Stimulated activated CD4-positive, alpha-beta T cell treated with anti-CD3 and anti-CD28 coated beads, Interleukin-2, amount 100 ng/mL, for 4 hours (primary cell): Measurements from ENCODE around the gene SCYL1.
"Not testable (repeated sequence)": the region's sequence is repeated elsewhere in the genome, so short reads cannot be mapped to it uniquely, and the experiment has no call there.

Experiments used
- DNase-seq: peaks from one replicate; pipeline ENCODE4 v3.0.0-alpha.2; 2020; ENCODE audit warnings: low read depth

Gene SCYL1

DNA sequence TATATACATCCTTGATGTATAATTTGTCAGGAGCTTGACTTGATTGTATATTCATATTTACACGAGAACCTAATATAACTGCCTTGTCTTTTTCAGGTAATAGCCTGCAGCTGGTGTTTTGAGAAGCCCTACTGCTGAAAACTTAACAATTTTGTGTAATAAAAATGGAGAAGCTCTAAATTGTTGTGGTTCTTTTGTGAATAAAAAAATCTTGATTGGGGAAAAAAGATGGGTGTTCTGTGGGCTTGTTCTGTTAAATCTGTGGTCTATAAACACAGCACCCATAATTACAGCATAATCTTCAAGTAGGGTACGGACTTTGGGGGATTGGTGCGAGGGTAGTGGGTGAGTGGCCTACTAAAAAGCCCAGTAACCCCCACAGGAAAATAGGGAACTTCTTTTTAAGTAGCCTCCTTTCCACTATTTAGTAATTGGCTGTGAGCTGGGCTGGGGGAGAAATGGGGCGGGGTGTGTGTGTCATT is 18.6 kb upstream of the SCYL1 start:
- DNase-seq = no peak

DNA sequence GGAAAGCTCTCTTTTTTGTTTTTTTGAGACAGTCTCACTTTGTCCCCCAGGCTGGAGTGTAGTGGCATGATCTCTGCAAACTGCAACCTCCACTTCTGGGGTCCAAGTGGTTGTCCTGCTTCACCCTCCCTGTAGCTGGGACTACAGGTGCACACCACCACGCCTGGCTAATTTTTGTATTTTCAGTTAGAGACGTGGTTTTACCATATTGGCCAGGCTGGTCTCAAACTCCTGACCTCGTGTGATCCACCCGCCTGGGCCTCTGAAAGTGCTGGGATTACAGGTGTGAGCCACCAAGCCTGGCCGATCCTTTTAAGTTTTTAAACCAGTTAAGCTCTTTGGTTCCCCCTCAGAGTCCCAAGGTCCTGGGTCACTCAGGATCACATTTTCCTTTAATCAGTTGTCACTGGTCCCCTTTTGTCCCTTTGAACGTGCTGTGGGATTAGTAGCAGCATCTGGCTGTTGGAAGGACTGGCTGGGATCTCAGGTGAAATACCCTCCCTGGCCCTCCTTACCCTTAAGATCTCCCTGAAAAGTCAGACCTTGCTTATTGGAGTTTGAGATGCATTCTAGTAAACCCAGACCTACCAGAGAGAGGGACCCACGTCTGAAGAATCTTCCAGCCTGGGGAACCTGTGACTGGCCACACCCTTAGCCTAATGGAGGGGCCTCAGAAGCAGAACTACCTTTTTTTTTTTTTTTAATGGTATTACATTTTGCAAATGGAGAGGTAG is 17.9 kb upstream of the SCYL1 start:
- no peak for DNase-seq

DNA sequence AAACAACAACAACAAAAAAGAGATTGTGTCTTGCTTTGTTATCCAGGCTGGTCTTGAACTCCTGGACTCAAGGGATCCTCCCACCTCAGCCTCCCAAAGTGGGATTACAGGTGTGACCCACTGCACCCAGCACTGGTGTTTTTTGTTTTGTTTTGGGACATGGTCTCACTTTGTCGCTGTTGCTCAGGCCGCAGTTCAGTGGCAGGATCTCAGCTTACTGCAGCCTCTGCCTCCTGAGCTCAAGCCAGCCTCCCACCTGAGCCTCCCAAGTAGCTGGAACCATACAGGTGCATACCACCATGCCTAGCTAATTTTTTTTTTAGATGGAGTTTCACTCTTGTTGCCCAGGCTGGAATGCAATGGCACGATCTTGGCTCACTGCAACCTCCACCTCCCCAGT is 12.6 kb upstream of the SCYL1 start:
- not testable (repeated sequence) for DNase-seq

DNA sequence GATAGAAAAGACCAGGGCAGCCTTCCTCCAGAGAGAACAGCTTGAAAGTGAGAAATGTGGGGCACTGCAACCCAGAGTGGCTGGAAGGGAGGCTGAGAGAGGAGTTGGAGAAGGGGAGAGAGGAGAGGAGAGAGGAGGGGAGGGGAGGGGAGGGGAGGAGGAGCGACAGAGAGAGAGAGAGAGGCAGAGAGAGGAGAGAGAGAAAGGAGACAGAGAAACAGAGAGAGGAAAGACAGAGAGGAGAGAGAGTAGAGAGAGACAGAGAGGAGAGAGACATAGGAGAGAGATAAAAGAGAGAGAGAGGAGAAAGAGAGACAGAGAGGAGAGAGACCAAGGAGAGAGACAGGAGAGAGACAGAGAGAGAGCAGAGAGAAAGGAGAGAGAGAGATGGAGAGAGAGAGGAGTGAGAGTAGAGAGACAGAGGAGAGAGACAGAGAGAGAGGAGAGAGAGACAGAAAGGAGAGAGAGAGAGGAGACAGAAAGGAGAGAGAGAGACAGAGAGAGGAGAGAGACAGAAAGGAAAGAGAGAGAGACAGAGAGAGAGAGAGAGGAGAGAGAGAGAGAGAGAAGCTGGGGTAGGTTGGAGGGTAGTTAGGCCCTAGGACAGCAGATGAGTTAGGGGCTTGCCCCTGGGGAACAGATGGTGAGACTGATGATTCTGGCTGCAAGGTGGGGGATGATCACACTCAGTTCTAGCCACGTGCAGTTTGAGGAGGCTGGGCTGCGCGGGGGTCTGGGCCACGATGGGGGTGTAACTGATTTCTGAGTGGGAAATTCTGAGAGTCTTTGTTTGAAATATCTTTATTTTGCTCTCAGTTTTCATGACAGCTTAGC is 8.5 kb upstream of the SCYL1 start:
- DNase-seq = no peak

DNA sequence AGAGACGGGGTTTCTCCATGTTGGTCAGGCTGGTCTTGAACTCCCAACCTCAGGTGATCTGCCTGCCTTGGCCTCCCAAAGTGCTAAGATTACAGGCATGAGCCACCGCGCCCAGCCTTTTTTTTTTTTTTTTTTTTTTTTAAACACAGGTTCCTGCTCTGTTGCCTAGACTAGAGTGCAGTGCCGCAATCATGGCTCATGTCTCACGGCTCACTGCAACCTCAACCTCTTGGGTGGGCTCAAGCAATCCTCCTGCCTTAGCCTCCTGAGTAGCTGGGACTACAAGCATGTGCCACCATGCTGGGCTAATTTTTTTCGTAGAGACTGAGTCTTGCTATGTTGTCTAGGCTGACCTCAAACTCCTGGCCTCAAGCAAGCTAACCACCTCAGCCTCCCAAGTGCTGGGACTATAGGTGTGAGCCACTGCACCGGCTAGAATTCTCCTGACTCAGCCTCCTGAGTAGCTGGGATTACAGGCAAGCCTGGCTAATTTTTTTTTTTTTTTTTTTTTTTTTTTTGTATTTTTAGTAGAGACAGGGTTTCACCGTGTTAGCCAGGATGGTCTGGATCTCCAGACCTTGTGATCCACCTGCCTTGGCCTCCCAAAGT is 5.8 kb upstream of the SCYL1 start:
- DNase-seq = not testable (repeated sequence)

DNA sequence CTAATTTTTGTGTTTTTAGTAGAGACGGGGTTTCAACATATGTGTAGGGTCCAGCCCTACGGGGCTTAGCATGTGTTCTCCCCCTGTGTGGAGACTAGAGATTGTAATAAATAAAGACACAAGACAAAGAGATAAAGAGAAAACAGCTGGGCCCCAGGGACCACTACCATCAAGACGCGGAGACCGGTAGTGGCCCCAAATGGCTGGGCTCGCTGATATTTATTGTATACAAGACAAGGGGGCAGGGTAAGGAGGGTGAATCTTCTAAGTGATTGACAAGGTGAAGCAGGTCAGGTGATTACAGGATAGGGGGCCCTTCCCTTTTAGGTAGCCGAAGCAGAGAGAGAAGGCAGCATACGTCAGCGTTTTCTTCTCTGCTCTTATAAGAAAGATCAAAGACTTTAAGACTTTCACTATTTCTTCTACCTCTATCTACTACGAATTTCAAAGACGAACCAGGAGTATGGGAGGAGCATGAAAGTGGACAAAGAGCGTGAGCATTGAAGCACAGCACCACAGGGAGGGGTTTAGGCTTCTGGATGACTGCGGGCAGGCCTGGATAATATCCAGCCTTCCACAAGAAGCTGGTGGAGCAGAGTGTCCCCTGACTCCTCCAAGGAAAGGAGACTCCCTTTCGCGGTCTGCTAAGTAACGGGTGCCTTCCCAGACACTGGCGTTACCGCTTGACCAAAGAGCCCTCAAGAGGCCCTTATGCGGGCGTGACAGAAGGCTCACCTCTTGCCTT is 2.9 kb upstream of the SCYL1 start:
- not testable (repeated sequence) for DNase-seq

DNA sequence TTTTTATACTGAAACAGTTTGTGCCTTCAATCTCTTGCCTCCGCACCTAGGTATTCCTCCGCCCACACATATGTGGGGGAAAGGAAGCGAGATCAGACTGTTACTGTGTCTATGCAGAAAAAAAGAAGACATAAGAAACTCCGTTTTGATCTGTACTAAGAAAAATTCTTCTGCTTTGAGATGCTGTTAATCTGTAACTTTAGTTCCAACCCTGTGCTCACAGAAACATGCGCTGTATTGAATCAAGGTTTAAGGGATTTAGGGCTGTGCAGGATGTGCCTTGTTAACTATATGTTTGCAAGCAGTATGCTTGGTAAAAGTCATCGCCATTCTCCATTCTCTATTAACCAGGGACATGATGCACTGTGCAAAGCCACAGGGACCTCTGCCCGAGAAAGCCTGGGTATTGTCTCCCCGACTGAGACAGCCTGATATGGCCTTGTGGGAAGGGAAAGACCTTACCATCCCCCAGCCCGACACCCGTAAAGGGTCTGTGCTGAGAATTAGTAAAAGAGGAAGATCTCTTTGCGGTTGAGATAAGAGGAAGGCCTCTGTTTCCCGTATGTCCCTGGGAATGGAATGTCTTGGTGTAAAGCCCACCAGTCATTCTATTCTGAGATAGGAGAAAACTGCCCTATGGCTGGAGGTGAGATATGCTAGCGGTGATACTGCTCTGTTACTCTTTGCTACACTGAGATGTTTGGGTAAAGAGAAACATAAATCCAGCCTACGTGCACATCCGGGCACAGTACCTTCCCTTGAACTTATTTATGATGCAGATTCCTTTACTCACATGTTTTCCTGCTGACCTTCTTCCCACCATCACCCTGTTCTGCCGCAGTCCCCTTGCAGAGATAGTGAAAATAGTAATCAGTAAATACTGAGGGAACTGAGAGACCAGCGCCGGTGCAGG is 1.9 kb upstream of the SCYL1 start:
- DNase-seq = peak; percentile 55

DNA sequence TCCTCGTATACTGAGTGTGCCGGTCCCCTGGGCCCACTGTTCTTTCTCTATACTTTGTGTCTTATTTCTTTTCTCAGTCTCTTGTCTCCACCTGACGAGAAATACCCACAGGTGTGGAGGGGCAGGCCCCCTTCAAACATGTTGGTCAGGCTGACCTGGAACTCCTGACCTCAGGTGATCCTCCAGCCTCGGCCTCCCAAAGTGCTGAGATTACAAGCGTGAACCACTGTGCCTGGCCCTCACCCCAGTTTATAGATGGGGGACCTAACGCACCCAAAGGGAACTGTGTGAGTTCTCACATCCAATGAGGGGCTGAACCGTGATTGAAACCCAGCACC is 1.3 kb upstream of the SCYL1 start:
- not testable (repeated sequence) for DNase-seq

DNA sequence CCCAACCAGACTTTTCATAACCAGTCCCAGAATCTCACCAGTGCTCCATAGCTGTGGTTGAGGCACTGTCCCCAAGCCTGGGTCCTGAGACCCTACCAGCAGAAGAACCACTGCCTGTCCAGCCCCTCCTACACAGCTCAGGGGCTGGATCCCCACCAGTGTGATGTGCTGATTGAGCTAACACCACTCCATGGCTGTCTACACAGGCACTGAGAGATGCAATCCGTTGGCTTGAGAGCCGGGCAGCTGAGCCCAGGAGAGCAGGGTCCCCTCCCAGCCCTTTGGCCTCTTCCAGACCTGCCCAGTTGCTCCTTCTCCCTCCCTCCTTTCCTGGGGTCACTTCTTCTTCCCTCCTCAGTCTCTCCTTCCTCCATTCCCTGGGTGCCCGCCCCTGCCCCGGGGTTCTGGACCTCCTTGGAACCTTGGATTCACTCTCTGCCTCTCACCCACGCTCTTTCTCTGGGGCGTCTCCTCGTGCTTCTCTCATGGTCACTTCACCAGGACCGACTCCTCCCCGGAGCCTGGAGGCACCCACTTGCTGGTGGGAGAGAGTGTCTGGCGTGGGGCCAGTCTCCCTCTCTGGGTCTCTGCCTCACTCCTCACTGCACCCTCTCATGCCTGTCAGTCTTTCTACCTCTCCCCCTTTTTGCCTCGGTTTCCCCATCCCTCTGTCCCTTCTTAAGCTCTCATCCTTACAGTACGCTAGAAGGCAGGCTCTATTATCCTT is 706 bp upstream of the SCYL1 start:
- DNase-seq = no peak

DNA sequence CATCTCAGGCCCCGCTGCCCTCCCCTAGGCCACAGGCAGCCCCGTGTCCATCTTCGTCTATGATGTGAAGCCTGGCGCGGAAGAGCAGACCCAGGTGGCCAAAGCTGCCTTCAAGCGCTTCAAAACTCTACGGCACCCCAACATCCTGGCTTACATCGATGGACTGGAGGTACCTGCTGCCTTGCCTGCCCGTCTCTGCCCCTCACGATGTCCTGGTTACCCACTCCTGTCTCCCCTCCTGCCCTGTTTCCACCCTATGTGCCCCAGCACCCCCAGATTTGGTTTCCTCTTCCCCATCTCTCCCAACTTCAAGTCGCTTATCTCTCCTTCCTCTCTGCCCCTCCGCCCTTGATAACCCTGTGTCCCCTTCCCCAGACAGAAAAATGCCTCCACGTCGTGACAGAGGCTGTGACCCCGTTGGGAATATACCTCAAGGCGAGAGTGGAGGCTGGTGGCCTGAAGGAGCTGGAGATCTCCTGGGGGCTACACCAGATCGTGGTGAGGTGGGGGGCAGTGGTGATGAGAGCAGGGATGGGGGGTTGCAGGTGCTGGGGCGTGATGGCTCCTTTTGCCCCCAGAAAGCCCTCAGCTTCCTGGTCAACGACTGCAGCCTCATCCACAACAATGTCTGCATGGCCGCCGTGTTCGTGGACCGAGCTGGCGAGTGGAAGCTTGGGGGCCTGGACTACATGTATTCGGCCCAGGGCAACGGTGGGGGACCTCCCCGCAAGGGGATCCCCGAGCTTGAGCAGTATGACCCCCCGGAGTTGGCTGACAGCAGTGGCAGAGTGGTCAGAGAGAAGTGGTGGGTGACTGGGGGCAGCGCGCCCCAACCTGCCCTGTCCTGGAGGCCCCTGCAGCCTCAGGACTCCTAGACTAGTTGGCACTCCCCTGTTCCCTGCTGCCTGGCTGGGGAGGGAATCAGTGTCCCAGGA is 930 bp downstream of the SCYL1 start:
- no peak for DNase-seq

DNA sequence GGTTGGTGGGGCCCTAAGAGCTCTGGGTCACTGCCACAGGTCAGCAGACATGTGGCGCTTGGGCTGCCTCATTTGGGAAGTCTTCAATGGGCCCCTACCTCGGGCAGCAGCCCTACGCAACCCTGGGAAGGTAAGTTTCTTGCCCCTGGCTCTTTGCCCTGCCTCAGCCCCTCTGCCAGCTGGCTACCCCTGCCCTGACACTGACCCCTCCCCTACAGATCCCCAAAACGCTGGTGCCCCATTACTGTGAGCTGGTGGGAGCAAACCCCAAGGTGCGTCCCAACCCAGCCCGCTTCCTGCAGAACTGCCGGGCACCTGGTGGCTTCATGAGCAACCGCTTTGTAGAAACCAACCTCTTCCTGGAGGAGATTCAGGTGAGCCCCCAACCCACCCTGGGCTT is 1.9 kb downstream of the SCYL1 start:
- DNase-seq = no peak

DNA sequence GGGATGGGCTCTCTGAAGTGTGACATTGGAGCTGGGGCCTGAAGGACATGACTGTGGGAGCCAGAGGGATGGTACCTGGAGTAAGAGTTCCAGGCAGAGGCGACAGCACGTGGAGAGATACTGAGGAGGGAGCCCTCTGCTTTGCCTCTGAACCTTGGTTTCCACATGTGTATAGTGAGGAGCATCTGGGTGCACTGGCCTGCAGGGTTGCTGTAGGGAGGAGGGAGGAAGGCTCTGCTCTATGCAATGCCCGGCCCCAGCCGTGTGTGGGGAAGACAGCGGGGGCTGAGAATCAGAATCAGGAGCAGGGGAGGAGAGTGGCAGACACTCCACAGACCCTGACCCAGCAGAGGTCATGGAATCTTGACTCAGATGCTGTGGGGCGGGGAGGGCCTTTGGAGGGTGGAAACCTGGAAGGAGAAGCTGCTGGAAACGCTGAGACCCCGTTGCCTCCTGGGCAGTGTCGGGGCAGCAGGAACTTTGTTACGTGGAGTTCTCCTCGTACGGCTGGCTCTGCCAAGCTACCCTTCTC is 4.0 kb downstream of the SCYL1 start:
- DNase-seq = no peak

DNA sequence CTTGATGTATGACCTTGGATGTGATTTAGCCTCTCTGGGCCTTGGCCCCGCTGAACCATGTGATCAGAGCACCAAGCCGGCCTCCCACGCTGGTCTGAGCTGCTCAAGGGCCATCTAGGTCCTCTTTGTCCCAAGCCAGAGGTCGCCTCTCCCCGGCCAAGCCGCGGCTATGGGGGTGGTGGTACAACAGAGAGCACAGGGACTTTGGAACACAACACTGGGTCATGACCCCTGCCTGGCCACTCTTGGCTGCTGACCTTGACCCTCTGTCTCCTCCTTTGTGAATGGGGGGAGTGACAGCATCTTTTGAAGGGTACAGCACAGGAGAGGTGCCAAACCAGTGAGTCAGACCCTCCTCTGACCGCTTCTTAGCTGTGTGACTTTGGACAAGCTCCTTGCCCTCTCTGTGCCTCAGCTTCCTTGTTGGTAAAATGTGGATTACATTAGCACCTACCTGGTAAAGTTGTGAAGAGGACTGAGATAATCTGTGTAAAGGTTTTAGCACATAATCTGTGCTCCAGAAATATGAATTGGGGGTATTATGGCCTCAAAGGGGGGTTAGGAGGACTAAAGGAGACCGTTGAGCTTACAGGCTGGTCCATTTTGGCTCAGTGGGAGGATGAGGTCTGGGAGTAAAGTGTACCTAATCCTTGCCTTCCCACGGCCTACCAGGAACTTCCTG is 4.7 kb downstream of the SCYL1 start:
- DNase-seq = no peak

DNA sequence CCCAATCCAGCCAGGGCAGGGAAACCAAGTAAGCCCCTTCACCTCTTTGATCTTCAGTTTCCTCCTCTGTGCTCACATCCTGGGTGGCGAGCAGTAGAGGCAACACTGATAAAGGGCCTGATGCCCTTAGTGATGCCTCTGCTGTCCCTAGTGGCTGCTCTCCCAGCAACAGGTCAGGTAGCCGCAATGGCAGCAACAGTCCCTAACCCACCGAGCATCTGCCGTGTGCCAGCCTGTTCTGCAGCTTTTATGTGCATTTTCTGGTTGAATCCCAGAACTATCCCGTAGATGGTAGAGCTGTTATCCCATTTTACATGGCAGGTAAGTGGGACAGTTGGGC is 5.2 kb downstream of the SCYL1 start:
- DNase-seq = no peak

DNA sequence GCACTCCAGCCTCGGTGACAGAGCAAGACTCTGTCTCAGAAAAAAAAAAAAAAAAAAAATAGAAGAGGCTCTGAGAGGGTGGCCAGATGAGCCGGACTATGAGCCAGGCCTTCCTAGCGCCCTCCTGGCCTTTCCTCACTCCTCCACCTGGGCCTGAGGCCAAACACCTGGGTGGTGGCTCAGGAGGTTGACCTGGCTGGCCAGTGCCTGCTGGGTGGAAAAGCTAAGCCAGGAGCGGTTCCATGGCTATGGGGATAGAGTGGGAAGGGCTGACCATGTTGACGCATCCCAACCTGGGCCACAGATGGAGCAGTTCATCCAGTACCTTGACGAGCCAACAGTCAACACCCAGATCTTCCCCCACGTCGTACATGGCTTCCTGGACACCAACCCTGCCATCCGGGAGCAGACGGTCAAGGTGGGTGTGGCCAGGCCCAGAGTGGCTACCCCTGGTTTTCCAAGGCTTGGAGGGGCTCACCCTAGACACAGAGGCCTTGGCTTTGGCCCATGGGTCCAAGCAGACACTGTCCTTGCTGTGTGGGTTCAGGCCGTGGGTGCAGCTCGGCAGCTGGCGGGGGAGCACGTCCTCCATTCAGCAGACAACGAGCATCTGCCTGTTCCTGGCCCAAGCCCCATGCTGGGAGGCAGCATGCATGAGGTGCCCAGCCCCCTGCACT is 7.6 kb downstream of the SCYL1 start:
- DNase-seq = no peak

DNA sequence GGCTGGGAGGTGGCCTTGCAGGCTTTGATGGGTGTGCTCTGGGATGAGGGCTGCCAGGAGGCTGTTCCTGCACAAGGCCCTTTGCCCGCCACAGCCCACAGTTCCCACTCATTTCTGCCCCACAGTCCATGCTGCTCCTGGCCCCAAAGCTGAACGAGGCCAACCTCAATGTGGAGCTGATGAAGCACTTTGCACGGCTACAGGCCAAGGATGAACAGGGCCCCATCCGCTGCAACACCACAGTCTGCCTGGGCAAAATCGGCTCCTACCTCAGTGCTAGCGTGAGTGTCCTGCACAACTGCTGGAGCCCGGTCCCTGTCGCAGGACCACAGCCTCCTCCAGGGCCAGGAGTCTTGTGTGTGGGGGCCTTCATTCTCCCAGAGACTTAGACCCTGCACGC is 10.2 kb downstream of the SCYL1 start:
- no peak for DNase-seq

DNA sequence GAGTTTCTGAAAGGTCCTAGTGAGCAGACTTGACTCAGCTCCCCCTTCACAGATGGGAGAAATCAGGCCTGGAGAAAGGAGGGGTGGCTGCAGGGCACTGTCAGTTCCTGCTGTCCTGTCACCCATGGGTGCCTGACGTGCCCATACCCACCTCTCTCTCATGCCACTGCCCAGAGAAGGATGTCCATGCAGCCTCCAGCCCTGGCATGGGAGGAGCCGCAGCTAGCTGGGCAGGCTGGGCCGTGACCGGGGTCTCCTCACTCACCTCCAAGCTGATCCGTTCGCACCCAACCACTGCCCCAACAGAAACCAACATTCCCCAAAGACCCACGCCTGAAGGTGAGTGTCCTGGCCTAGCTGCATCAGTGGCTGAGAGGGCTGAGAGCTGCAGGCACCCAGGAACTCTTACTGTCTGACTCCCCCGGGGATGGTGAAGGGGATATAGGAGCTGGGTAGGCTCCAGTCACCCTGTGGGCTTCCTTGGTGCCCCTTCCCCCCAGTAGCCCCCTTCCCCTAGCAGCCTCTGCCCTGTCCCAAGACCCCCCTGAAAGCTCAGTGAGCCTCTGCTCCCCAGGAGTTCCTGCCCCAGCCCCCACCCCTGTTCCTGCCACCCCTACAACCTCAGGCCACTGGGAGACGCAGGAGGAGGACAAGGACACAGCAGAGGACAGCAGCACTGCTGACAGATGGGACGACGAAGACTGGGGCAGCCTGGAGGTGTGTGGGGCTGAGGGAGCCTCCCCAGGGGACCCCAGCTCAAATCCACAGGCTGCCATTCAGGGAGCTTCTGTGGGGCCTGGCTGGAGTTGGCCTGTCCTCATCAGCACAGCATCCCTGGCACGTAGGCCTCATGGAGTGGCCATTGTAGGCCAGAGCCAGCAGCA is 11.8 kb downstream of the SCYL1 start:
- DNase-seq = no peak
